HG03025 (cell line): ENCODE data around the gene ST6GALNAC3.
"Not testable (repeated sequence)": the region's sequence is repeated elsewhere in the genome, so short reads cannot be mapped to it uniquely, and the experiment has no call there.

Experiments used
- ATAC-seq: cut with Tn5 transposase; IDR thresholded peaks from one replicate; pipeline ENCODE4 v1.9.1; 2021; ENCODE audit warnings: mild to moderate bottlenecking, moderate library complexity; ENCODE audit not compliant: unreplicated experiment, low FRiP score

ST6GALNAC3 gene

DNA sequence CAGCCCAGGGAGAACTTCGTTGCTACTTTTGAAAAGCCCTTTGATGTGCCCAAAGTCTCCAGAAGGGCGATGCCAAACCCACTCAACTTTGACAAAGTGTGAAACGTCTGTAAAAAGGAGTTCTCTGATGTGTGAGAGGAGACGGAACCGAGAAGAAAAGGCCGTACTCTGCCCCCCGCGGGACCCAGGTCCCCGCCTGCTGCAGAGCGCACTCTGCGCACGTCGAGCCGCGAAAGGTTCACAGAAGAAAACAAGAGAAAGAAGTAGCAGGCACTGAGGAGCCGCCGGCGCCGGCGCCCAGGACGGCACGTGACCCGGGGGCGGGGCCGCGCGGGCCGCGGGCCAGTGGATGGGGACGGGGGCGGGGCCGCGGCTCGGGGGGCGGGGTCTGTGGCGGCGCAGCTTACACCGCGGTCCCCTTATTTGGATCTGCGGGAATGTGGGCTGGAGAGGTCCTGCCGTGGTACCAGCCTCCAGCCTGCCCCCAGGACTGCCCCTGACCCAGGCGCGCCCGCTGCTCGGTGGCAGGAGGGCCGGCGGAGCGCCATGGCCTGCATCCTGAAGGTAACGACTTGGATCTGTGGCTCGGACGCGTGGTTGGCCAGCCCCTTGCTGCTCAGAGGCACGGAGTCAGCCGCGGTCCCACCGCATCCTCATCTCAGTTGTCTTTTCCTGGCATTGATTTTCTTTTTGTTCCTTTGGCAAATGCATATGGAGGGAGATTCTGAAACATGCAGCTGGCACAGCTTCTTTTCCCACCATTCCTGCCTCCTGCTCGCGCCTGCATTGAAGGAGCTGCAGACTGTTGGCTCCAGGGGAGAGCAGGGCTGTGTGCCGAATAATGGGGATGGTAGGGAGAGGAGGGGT is at the start of gene ST6GALNAC3:
TSS of gene ST6GALNAC3 (plus strand) at position 426 of the 867 bp plus-strand sequence.
- peak; percentile 81 for ATAC-seq

DNA sequence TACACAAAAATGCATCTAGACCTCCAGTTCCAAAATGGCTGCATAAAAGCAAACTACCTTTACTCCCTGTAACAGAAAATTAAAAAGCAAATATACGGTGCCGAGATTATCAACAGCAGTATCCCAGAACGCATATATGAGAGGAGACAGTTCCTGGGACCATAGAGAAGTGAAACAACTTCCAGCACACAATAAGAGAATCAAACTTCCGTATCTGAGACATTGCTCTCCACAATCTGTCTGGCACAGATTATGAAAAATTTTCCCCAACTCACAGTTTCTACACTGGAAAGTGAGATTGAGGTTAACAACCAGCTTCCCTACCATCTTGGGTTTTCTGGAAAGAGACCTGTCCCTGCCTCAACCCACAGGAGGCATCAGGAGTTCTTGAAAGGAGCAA is 47.2 kb upstream of the ST6GALNAC3 start:
- no peak for ATAC-seq

GRCh38 chr1:76029331-76029730 is 45.2 kb upstream of the ST6GALNAC3 start:
- ATAC-seq, result no peak

DNA sequence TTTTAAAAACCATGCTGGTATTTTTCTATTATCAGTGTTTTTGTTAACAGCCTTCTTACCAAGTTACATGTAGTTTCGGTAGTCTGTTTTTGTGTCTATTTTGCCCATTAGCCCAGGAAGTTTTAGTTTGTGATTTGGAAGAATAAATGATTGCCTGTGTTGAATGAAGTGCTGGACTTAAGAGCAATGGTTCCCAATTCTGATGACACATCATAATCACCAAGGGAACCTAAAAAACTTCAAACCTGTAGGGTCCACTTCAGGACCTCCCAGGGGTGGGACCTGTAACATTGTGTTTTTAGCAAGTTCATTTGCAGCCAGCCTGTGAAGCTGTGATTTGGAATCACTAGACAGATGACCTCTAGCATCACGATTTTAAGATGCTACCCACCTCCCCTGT is 43.0 kb upstream of the ST6GALNAC3 start:
- no peak for ATAC-seq

- no peak for ATAC-seq
Observed at GRCh38 chr1:76033800-76034475, 40.6 kb upstream of the ST6GALNAC3 start.

GRCh38 chr1:76035053-76035452 is 39.5 kb upstream of the ST6GALNAC3 start:
- no peak for ATAC-seq

GRCh38 chr1:76037324-76037723 is 37.2 kb upstream of the ST6GALNAC3 start:
- no peak for ATAC-seq

DNA sequence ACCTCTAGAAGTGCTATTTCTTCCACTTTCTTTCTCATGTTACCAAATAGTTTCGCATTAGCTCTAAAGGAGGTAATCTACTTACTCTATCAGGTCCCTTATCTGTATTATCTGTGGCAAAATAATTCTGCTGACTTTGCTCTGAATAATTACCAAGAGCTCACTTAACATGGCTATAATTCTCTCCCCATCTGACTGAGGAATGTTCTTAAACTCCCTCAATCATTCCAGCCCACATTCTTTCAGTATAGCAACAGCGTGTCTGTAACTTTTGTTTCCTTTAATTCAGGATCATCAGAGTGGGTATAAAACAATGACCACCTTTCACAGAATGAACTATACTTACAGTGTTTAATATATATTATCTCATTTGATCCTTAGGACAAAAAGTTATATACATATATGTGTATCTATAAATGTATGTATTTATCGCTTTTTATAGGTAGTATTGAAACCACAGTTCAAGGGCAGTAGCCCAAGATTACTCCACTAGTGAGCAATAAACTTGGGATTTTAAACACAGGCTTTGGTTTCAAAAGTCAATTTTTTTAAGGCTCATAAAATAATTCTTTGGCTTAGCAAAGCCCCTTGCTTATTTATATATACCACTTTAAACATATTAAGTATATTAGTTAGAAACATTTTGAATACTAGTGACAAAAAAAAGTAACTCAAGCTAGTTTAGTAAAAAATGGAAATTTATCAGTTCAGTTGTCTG is 36.1 kb upstream of the ST6GALNAC3 start:
- ATAC-seq, result no peak

DNA sequence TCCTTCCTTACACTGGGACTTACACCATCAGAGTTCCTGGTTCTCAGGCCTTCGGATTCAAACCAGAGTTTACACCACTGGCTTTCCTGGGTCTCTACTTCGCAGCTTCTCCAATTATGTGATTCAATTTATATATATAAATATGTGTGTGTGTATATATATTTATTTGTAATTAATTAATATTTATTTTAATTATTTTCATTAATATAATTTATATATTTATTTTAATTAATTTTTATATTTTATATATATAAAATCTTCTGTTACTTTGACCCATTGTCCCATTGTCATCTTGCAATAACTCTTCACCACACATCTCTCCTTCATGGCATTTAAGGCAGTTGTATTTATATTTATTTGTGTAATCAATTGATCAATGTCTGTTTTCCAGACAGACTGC is 28.4 kb upstream of the ST6GALNAC3 start:
- no peak for ATAC-seq

GRCh38 chr1:76048219-76048618 is 26.3 kb upstream of the ST6GALNAC3 start:
- no peak for ATAC-seq

DNA sequence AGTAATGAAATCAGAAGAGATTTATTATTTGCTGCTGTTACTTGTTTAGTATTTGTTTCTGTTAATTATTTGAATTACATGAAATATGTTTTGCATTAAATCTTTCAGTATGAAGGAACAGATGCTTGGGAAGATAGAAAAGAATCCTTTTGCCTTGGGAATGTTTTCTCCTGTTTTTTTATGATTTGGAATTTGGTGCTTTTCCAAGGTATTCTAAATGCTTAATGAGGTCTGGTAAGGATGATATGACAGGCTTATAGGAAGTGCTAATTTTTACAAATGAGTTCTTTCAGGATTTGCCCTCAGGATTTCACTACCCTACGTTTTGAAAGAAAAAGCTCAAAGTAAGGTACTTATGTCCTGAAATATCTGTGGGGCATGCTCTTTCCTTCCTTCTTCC is 25.6 kb upstream of the ST6GALNAC3 start:
- no peak for ATAC-seq

DNA sequence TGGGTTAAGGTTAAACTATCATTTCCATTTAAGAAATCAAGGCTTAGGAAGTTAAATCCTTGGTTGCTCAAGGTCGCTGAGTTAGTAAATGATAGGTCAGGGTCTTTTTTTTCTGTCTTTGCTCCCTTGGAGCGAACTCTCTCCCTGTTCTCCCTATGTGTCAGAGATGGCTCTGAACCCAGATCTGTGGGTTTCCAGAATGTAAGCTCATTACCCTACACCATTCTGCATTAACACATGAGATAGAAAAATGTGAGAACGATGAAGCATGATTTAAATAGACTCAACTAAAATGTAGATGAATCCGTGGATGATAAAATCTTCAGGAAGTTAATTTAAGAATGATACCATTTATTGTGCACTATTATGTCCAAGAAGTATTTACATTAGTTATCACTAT is 25.0 kb upstream of the ST6GALNAC3 start:
- ATAC-seq, result no peak

- ATAC-seq, result not testable (repeated sequence)
Observed at GRCh38 chr1:76050073-76050472, 24.5 kb upstream of the ST6GALNAC3 start.

DNA sequence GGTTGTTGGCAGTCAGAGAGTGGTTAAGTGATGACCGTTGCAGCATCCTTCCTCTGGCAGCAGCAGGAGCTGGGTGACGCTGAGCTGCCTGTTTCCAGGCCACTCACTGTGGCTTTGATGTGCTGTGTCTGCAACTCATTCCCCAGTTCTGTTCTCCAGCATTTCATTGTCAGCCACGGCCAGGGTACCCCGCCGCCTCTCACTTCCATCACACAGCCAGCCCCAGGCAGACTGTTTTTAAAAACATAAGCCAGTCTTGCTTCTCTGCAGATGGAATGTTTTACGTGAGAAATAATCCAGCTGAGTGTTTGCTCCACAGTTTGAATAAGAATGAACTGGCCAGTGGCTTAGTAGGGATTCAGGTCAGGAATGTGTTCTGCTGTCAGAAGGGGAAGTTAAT is 21.5 kb upstream of the ST6GALNAC3 start:
- ATAC-seq, result no peak

DNA sequence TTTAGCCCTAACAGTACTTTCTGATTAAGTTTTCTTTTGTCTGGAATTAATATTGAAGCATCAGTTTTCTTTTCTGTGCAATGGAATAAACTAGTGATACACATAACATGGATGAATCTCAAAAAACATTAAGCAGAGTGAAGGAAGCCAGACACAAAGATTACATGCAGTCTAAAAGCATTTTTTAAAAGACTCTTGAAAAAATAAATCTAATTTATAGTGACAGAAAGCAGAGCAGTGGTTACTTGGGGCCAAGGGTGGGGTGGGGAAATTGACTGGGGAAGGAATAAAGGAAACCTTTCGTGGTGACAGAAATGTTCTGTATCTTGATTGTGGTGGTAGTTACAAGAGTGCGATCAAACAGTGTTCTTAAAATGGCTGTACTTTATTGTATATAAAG is 20.2 kb upstream of the ST6GALNAC3 start:
- no peak for ATAC-seq

DNA sequence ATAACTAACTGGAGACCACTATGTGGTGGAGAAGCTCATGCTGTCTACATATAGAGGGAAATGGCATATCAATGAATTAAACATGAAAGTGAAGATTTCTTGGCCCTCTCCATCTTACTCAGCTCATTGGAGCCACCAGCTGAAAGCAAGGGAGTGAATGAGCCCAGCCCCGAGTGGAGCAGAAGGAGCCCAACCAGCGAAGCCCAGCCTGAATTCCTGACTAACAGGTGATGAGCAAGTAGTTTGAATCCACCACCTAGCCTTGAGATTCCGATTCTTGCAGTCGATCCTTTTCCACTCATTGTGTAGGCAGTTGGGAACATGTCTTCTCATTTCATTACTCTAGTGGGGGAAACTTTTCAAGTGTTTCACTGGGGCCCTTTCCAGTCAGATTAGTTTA is 18.6 kb upstream of the ST6GALNAC3 start:
- ATAC-seq, result no peak

GRCh38 chr1:76059451-76059850 is 15.1 kb upstream of the ST6GALNAC3 start:
- ATAC-seq, result no peak

DNA sequence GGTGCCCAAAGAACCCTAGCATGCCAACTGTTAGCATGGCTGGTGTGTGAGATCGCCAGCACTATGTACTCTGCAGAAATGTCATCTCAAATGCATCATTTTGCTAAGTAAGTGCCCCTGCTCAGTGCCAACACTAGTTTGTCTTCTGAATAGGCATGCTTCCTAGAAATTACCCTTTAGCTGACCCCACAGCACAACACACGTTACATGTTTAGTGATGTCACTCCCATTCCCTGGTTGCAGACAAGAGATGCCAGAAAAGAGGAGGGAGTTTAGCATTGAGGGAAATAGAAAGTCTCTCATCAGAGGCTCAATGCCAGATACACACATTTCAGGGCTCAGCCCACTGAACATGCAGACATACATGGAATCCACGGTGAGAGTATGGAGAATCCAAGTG is 9.3 kb upstream of the ST6GALNAC3 start:
- no peak for ATAC-seq

GRCh38 chr1:76066394-76066793 is 8.2 kb upstream of the ST6GALNAC3 start:
- ATAC-seq, result no peak

DNA sequence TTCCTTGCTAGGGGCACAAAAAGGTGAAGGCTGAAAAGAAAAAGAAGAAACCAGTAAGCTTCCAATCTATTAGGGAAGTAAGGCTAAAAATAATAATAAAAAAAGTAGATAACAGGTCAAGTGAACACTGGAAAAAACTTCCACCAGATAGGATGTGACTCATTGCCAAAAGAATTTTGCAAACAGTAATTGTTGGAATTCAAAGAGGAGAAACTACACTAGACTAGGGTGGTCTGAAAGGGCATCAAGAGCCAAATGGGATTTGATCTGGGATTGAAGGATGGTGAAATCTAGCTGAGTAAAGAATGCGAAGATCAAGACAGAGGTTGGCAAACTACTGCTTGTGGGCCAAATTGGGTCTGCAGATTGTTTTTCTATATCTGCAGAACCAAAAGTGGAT is 6.0 kb upstream of the ST6GALNAC3 start:
- no peak for ATAC-seq

- ATAC-seq, result no peak
Observed at GRCh38 chr1:76068953-76069561, 5.5 kb upstream of the ST6GALNAC3 start.
